Left ventricle myocardium inferior (tissue), 1 donor: ENCODE measurements around the gene ZNF446. TPM values are rescaled to one million over a fixed set of nuclear protein-coding genes. Genes with fewer than 3 reads are reported as not detected.

ENCODE experiments used
- DNase-seq: peaks from one replicate; pipeline ENCODE4 v3.0.0-alpha.2; 2020
- H3K27ac ChIP-seq: fragments of 200-600 bp; replicated peaks from 2 replicates; pipeline ENCODE4 v1.8.0; 2021
- H3K27me3 ChIP-seq: fragments of 200-600 bp; 2 replicates; pipeline ENCODE4 v1.8.0; 2021; ENCODE audit warnings: low read depth
- H3K36me3 ChIP-seq: fragments of 200-600 bp; 2 replicates; pipeline ENCODE4 v1.8.0; 2021
- H3K4me1 ChIP-seq: fragments of 200-600 bp; 2 replicates; pipeline ENCODE4 v1.8.0; 2021
- H3K4me3 ChIP-seq: fragments of 200-600 bp; 2 replicates; pipeline ENCODE4 v1.8.0; 2021; ENCODE audit warnings: mild to moderate bottlenecking, moderate library complexity
- H3K9me3 ChIP-seq: fragments of 200-600 bp; replicated peaks from 2 replicates; pipeline ENCODE4 v1.8.0; 2021
- CTCF ChIP-seq: fragments of 200-600 bp; IDR thresholded peaks from 2 replicates; pipeline ENCODE4 v1.8.0; 2021; ENCODE audit warnings: antibody characterized with exemption, mild to moderate bottlenecking, borderline replicate concordance
- intact Hi-C: fragments of 100-400 bp; cut with micrococcal nuclease; formaldehyde crosslinking; loops from one replicate; pipeline ENCODE4 v1.11.0; 2022
- long read RNA-seq: library from polyadenylated mRNA; unstranded; transcript quantifications from one replicate; pipeline ENCODE4 v2.0.0, GENCODE V29; 2021
- total RNA-seq: library from RNA; stranded (reverse); fragmentation: NEBNext Ultra II Directional; extraction: Animal tissue kit (Norgen Biotek cat#: 25700); gene quantifications from one replicate; pipeline ENCODE4 v1.2.1, GENCODE V29; 2021
- donor health status: DM: no; HTN: yes; CAD: no; lungs with severe emphysema.

Gene ZNF446
- 4.9 TPM for total RNA-seq
- long read RNA-seq, transcript ZNF446-203 (7 exons, 2,238 nt), result major isoform, 7 of 37 reads
- long read RNA-seq, partial matches to known transcripts, result 7 of 37 reads
- long read RNA-seq, other reads (novel, unspliced or antisense), result 22 of 37 reads

- no peaks in the 10 kb centered on the region for H3K9me3 ChIP-seq
- peaks cover 25% of the 10 kb centered on the region for H3K4me1 ChIP-seq
- H3K27me3 ChIP-seq, result no peaks in the 10 kb centered on the region
- H3K4me3 ChIP-seq, result peak within 1 kb of the TSS; percentile 77
- H3K27ac ChIP-seq, result peak within 1 kb of the TSS; percentile 96
- H3K36me3 ChIP-seq, result peaks cover 42% of the 10 kb centered on the region
- DNase-seq, result peak; percentile 97
- intact Hi-C loops, result no loop called here
- TF ChIP-seq CTCF, result no peak
Observed at GRCh38 chr19:58475714-58476497, at the start of gene ZNF446. ZNF446 (plus strand) TSS chr19:58476352; CDS start chr19:58477219, 867 bp downstream.

GRCh38 chr19:58428617-58429016 lies 47.5 kb upstream of the ZNF446 start:
- intact Hi-C loops, result no loop called here
- Histone ChIP-seq H3K4me1 (no peaks in the 10 kb centered on the region), H3K27ac (no peak overlapping the region), H3K36me3 (peaks cover 38% of the 10 kb centered on the region), H3K27me3 (no peaks in the 10 kb centered on the region), H3K4me3 (no peak overlapping the region), H3K9me3 (peaks cover 78% of the 10 kb centered on the region)
- TF ChIP-seq CTCF, result no peak
- DNase-seq, result no peak

GRCh38 chr19:58429745-58430144 lies 46.4 kb upstream of the ZNF446 start:
- H3K27ac ChIP-seq, result no peak overlapping the region
- intact Hi-C loops, result no loop called here
- H3K4me3 ChIP-seq, result no peak overlapping the region
- peaks cover 49% of the 10 kb centered on the region for H3K36me3 ChIP-seq
- no peaks in the 10 kb centered on the region for H3K27me3 ChIP-seq
- TF ChIP-seq CTCF, result no peak
- no peak for DNase-seq
- no peaks in the 10 kb centered on the region for H3K4me1 ChIP-seq
- peaks cover 90% of the 10 kb centered on the region for H3K9me3 ChIP-seq

- H3K4me3 ChIP-seq, result no peak overlapping the region
- no peak for TF ChIP-seq CTCF
- peaks cover 9% of the 10 kb centered on the region for H3K4me1 ChIP-seq
- intact Hi-C loops, result no loop called here
- H3K27me3 ChIP-seq, result no peaks in the 10 kb centered on the region
- H3K27ac ChIP-seq, result no peak overlapping the region
- peaks cover 89% of the 10 kb centered on the region for H3K36me3 ChIP-seq
- no peak for DNase-seq
- peaks cover 100% of the 10 kb centered on the region for H3K9me3 ChIP-seq
Observed at GRCh38 chr19:58434217-58434616, 41.9 kb upstream of the ZNF446 start.

- Histone ChIP-seq H3K9me3 (peaks cover 44% of the 10 kb centered on the region), H3K4me3 (peak within 1 kb of the TSS; percentile 84), H3K27ac (peak within 1 kb of the TSS; percentile 82), H3K27me3 (no peaks in the 10 kb centered on the region), H3K4me1 (peaks cover 28% of the 10 kb centered on the region), H3K36me3 (peaks cover 38% of the 10 kb centered on the region)
- intact Hi-C loops, result no loop called here
- no peak for TF ChIP-seq CTCF
- DNase-seq, result peak; percentile 97
Observed at GRCh38 chr19:58439576-58440554, 36.3 kb upstream of the ZNF446 start, which contains the start of gene ZNF132. ZNF132 (minus strand) TSS chr19:58440153; CDS start chr19:58439821, 332 bp downstream.
